DND-41 (cell line): Measurements from ENCODE around the gene RAI1.
"Not testable (repeated sequence)": the region's sequence is repeated elsewhere in the genome, so short reads cannot be mapped to it uniquely, and the experiment has no call there.

ENCODE experiments used
- ATAC-seq: fragments of 200-7000 bp; cut with Tn5 transposase; 3 replicates; pipeline ENCODE4 v1.9.1; 2021; ENCODE audit warnings: low read depth; ENCODE audit not compliant: insufficient read depth
- DNase-seq: peaks from one replicate; pipeline ENCODE4 v3.0.0-alpha.2; 2020
- H2AFZ ChIP-seq: 2 replicates; pipeline ENCODE4 v1.6.0; 2012; ENCODE audit warnings: low read depth, low read length
- H3K27ac ChIP-seq: 2 replicates; pipeline ENCODE4 v1.5.1; 2012; ENCODE audit warnings: low read length, inconsistent platforms
- H3K27me3 ChIP-seq: fragments of 200-600 bp; sonication (generic); 2 replicates; pipeline ENCODE4 v1.6.0; 2012; ENCODE audit warnings: low read length, mild to moderate bottlenecking, inconsistent platforms; ENCODE audit not compliant: insufficient read depth, poor library complexity
- H3K36me3 ChIP-seq: 2 replicates; pipeline ENCODE4 v1.5.1; 2012; ENCODE audit warnings: low read length, inconsistent platforms; ENCODE audit not compliant: insufficient read depth
- H3K4me1 ChIP-seq: 2 replicates; pipeline ENCODE4 v1.5.1; 2012; ENCODE audit warnings: mild to moderate bottlenecking, low read length; ENCODE audit not compliant: insufficient read depth
- H3K4me2 ChIP-seq: 2 replicates; pipeline ENCODE4 v1.6.0; 2012; ENCODE audit warnings: mild to moderate bottlenecking, moderate library complexity, low read length, inconsistent platforms; ENCODE audit not compliant: insufficient read depth
- H3K4me3 ChIP-seq, 2 experiments: fragments of 200-600 bp in 1 of 2; shearing (Covaris generic) in 1 of 2; 2 replicates each; pipeline ENCODE4 v1.5.1; 2012 to 2016; ENCODE audit warnings: inconsistent platforms in 2 of 2, low read length in 2 of 2, mild to moderate bottlenecking in 2 of 2, low read depth in 1 of 2, moderate library complexity in 1 of 2
- H3K79me2 ChIP-seq: 2 replicates; pipeline ENCODE4 v1.6.0; 2012; ENCODE audit warnings: low read length, inconsistent platforms; ENCODE audit not compliant: insufficient read depth
- H3K9ac ChIP-seq: 2 replicates; pipeline ENCODE4 v1.6.0; 2012; ENCODE audit warnings: low read depth, mild to moderate bottlenecking, inconsistent platforms, low read length, moderate library complexity
- H3K9me3 ChIP-seq: 2 replicates; pipeline ENCODE4 v1.5.1; 2012; ENCODE audit warnings: low read length, moderate library complexity, mild to moderate bottlenecking, inconsistent platforms; ENCODE audit not compliant: insufficient read depth, severe bottlenecking
- H4K20me1 ChIP-seq: 2 replicates; pipeline ENCODE4 v1.6.0; 2012; ENCODE audit warnings: low read length; ENCODE audit not compliant: insufficient read depth
- EZH2 ChIP-seq: IDR thresholded peaks from 3 replicates; pipeline ENCODE4 v1.6.1; 2012; ENCODE audit warnings: borderline replicate concordance, low read depth, mild to moderate bottlenecking, moderate library complexity, low read length, inconsistent platforms; ENCODE audit not compliant: severe bottlenecking
- TF ChIP-seq, protein P1 (sequence below): IDR thresholded peaks from 2 replicates; pipeline ENCODE4 v1.5.1; 2012; ENCODE audit warnings: borderline replicate concordance, low read length, moderate library complexity, mild to moderate bottlenecking; ENCODE audit not compliant: poor library complexity, severe bottlenecking; ENCODE audit errors: extremely low read depth

Gene RAI1

DNA sequence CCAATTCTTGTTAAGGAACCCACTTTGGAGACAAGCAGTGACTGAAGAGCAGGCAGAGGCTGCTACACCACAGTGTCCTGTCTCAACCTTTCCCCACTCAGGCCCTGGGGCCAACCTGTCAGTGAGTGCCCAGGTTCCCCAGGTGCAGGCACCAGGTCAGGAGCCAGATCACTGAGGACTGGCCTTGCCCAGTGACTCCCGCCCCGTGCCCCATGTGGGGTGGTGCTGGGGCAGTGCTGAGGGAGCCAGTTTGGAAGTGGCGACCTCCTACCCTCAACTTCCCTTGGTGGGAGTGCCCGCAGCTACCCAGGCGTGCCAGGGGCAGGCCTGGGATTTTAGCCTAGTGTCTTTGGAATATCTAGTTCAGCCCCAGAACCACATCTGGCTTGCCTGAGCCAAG lies 126.2 kb downstream of the RAI1 start:
- Histone ChIP-seq H3K9me3 (no peaks in the 10 kb centered on the region), H3K36me3 (peaks cover 77% of the 10 kb centered on the region), H3K27me3 (no peaks in the 10 kb centered on the region), H3K4me1 (no peaks in the 10 kb centered on the region), H3K79me2 (no peaks in the 10 kb centered on the region), H3K27ac (no peak overlapping the region), H2AFZ (no peak overlapping the region), H3K4me3 (no peak overlapping the region), H3K4me2 (no peak overlapping the region), H3K9ac (no peak overlapping the region), H4K20me1 (peaks cover 30% of the 10 kb centered on the region)
- ATAC-seq = no peak
- TF ChIP-seq EZH2 = no peak
- TF ChIP-seq, protein P1, sequence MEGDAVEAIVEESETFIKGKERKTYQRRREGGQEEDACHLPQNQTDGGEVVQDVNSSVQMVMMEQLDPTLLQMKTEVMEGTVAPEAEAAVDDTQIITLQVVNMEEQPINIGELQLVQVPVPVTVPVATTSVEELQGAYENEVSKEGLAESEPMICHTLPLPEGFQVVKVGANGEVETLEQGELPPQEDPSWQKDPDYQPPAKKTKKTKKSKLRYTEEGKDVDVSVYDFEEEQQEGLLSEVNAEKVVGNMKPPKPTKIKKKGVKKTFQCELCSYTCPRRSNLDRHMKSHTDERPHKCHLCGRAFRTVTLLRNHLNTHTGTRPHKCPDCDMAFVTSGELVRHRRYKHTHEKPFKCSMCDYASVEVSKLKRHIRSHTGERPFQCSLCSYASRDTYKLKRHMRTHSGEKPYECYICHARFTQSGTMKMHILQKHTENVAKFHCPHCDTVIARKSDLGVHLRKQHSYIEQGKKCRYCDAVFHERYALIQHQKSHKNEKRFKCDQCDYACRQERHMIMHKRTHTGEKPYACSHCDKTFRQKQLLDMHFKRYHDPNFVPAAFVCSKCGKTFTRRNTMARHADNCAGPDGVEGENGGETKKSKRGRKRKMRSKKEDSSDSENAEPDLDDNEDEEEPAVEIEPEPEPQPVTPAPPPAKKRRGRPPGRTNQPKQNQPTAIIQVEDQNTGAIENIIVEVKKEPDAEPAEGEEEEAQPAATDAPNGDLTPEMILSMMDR = no peak
- DNase-seq = no peak

DNA sequence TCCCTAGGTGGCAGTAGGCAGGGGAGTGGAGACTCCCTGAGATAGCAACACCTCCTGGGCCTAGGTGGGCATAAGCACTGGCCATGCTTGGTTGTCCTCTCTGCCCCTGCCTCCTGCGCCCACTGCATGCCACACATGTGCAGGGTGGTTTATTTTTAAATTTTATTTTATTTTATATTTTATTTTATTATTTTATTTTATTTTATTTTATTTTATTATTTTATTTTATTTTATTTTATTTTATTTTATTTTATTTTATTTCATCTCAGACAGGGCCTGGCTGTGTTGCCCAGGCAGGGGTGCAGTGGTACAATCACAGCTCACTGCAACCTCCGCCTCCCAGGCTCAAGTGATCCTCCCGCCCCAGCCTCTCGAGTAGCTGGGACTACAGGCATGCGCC lies 126.9 kb downstream of the RAI1 start:
- H3K9ac ChIP-seq, DNase-seq, H3K79me2 ChIP-seq, ATAC-seq, H3K4me1 ChIP-seq, H3K27ac ChIP-seq, H2AFZ ChIP-seq, H3K4me3 ChIP-seq, H3K27me3 ChIP-seq, H3K4me2 ChIP-seq, H3K9me3 ChIP-seq: not testable (repeated sequence)
- H4K20me1 ChIP-seq = peaks cover 36% of the 10 kb centered on the region
- peaks cover 81% of the 10 kb centered on the region for H3K36me3 ChIP-seq

DNA sequence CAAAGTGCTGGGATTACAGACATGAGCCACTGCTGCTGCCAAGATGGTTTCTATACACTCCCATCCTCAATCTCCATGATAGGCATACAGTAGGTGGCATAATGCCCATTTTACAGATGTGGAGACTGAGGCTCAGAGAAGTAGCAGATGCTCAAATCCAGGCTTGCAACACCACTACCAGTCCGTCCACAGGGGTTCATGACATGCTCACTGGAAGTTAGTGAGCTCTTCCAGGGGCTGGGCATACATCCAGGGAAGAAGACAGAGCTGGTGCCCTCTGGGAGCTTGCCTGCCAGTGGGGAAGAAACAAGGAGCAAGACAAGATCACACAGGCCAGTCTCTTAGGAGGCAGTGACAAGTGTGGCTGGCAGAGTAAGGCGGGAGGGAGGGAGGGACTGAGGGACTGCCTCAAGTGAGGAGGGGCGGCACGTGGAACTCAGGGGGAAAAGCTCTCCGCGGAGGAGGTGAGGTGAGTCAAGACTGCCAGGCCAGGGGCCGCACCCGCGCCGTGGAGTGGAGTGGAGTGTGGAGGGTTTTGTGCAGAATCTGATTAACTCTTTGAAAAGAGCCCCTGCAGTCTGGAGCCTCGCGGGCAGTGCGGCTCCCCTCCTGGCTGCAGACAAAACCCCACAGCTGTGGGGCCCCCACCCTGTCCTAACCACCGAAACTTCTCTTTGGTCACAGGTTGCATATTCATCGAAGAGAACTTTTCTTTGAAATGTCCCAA lies 127.6 kb downstream of the RAI1 start:
- peaks cover 81% of the 10 kb centered on the region for H3K36me3 ChIP-seq
- DNase-seq = no peak

GRCh38 chr17:17809531-17810083 lies 128.3 kb downstream of the RAI1 start:
- Histone ChIP-seq H4K20me1 (peaks cover 39% of the 10 kb centered on the region), H3K4me1 (no peaks in the 10 kb centered on the region), H3K4me3 (no peak overlapping the region), H3K9me3 (no peaks in the 10 kb centered on the region), H3K27ac (no peak overlapping the region), H3K9ac (no peak overlapping the region), H3K79me2 (no peaks in the 10 kb centered on the region), H3K27me3 (no peaks in the 10 kb centered on the region), H3K4me2 (no peak overlapping the region), H2AFZ (no peak overlapping the region), H3K36me3 (peaks cover 82% of the 10 kb centered on the region)
- DNase-seq (no peak), ATAC-seq (no peak)
- TF ChIP-seq, protein P1 = no peak
- no peak for TF ChIP-seq EZH2

More for the DNA sequence above, 127.6 kb downstream of the RAI1 start:
- TF ChIP-seq, protein P1 = no peak
- no peak for TF ChIP-seq EZH2
- Histone ChIP-seq H3K4me3 (no peak overlapping the region), H2AFZ (no peak overlapping the region), H3K9ac (no peak overlapping the region), H4K20me1 (peaks cover 36% of the 10 kb centered on the region), H3K4me1 (no peaks in the 10 kb centered on the region), H3K79me2 (no peaks in the 10 kb centered on the region), H3K4me2 (no peak overlapping the region), H3K9me3 (no peaks in the 10 kb centered on the region), H3K27ac (no peak overlapping the region), H3K27me3 (no peaks in the 10 kb centered on the region)
- no peak for ATAC-seq
